ENCODE measurements around the gene CPNE2. TPM values are rescaled to one million over a fixed set of nuclear protein-coding genes. Genes with fewer than 3 reads are reported as not detected.

The CPNE2 gene
- total and polyA plus RNA-seq, 2 of the 8 experiments (the other 6 are each of a cell fraction or from before 2014, with no cell fraction given), result 10.6 to 39.5 TPM

GRCh38 chr16:57128771-57129389 is 36.5 kb downstream of the CPNE2 start (continued):
- TF ChIP-seq POLR2AphosphoS5 (IDR thresholded peaks at IDR 0.05; ENCODE audit: low read depth, low read length), result no peak
- no peak for TF ChIP-seq JUND (IDR thresholded peaks at IDR 0.05; ENCODE audit: low read length)
